H4 (cell line): ENCODE measurements around the gene EXOC4. TPM values are rescaled to one million over a fixed set of nuclear protein-coding genes. Genes with fewer than 3 reads are reported as not detected.

Experiments used
- DNase-seq: peaks from one replicate; pipeline ENCODE4 v3.0.0-alpha.2; 2015; ENCODE audit warnings: low spot score
- total RNA-seq: library from RNA; depleted of rRNA; stranded (reverse); fragments of >200 nt; shearing (Covaris generic); gene quantifications from 2 replicates; pipeline ENCODE4 v1.2.3, GENCODE V29; 2014

Gene EXOC4
- total RNA-seq, 1 experiment from 2014 or later: 54.3 TPM

GRCh38 chr7:133428326-133428725 is 175.4 kb downstream of the EXOC4 start:
- no peak for DNase-seq

GRCh38 chr7:133428876-133429275 is 176.0 kb downstream of the EXOC4 start:
- DNase-seq: no peak

GRCh38 chr7:133429371-133429770 is 176.5 kb downstream of the EXOC4 start:
- no peak for DNase-seq

DNA sequence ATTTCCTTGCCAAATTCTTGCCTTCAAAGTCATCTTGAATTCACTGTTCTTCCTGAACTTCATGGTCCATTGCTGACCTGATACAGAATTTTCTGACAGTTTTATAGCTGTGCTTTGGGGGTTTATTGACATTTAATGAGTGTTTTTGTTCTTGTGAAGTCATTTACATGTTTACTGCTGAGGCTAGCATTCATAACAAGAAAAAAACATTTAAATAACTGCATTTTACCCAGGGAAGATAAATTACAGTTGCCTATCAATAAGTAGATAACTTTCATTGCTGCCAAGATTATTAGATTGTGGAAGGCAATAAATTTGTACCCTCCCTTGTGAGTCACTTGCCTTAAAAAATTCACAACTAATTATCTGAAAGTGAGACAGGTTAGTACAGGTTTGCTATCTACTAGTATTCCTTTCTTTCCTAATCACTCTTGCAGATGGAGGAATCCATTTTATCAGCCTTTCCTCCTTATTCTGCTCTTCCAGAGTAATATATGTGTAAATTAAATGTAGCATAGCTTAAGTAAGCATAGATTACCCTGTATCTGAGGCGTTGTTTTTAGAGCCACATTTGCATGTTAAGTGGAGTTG is 178.4 kb downstream of the EXOC4 start:
- DNase-seq: no peak

GRCh38 chr7:133433165-133433812 is 180.4 kb downstream of the EXOC4 start:
- no peak for DNase-seq

DNA sequence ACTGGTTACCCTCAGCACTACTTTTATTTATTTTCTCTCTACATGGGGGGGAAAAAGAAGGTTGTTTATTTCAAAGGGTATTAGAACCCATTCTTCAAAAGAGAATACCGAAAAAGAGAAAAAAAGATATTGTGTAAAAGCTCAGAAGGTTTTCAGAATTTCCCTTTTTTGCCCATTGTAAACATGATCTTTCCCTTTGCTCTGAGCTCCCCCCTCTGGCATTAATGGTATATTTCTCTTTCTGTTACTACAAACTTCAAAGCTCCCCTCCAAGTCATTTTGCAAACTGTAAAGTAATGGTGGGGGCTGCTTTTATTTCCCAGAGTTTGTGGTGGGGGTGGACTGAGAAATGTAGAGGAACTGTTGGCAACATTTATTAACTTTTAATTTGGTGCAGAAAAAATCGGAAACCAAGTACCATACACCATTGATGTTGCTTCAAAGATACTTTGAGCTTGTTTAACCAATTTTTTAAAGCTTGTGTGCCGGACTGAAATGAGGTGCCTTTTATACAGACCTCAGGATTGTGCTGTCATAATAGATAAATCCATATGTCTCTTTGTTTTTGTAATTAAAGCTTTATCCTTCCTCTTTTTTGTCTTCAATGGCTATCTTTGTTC is 181.5 kb downstream of the EXOC4 start:
- peak; percentile 17 for DNase-seq

DNA sequence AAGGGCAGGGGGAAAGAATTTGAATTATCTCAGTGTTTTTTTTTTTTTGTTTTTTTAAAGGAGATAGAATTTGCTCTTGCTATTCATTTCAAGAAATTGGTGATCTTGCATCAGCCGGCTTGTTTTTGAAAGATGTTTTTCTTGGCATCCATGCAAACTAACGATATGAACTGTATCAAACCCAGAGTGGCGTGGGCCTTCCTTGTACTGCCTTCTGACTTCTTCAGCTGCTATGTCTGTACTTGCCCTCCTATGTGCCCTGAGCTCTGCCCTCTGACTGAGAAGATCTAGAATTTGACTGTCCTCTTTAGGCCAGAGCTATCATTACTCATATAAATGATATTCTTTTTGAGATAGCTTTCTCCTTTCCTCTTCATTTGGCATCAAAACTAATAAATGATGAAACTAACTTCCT is 183.1 kb downstream of the EXOC4 start:
- peak; percentile 8 for DNase-seq

DNA sequence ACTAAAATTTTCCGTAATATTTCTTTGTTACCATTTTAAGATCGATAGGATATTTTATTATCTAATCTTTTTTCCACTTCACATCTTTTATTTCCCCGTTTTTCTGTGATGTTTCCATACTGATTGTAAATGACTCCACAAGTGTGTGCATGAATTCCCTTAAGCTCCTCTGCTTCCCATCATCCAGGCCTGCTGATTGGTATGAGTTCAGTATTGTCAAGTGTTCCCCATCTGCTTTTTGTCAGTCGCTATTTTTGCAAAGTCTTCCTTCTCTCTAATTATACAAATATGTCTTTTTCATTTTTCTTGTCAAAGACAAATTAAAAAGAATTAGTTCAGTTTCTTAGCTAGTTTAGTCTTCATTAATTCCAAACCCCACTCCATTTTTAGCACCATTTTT is 184.7 kb downstream of the EXOC4 start:
- DNase-seq: no peak

DNA sequence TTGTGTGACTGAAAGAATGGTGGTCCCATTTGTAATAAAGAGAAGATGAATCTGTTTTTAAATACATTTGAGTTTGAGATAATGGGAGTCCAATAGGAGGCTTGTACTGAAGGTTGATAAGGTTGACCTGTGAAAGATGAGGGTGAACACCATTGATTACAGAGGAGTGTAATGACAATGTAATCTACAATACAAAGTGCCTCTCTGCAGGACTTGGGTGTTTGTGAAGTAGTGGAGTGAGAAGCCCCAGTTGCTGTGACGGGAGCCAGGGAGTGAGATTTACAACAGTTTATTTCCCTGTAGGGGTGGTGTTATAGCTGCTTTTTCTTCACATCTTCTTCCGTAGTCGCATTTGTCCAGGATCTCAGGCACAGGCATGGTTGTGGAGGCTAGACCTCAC is 189.9 kb downstream of the EXOC4 start:
- DNase-seq: no peak

- no peak for DNase-seq
These were observed 192.7 kb downstream of the EXOC4 start for GRCh38 chr7:133445617-133446016.

- DNase-seq: no peak
These were observed 195.1 kb downstream of the EXOC4 start for GRCh38 chr7:133448012-133448411.

GRCh38 chr7:133452577-133452976 is 199.7 kb downstream of the EXOC4 start:
- DNase-seq: no peak

DNA sequence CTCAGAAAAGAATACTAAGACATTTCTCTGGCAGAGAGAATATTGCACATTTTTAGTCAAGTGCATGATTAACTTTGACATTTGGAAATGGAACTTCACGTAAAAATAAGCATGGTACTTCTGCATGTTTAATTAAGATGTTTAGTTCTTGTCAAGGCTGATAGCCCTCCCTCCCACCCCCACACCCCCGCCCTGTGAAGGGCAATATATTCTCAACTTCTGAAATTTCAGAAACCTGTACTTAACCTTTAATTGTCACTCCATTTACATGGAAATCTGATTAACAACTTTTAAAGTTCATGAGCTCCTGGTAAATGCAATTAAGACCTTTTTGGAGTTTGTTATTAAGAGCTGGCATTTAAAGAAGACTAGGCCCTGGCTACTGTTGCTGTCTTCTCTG is 205.8 kb downstream of the EXOC4 start:
- no peak for DNase-seq

GRCh38 chr7:133461421-133461820 is 208.5 kb downstream of the EXOC4 start:
- DNase-seq: no peak

GRCh38 chr7:133475655-133476054 is 222.8 kb downstream of the EXOC4 start:
- DNase-seq: no peak

- no peak for DNase-seq
These were observed 224.9 kb downstream of the EXOC4 start for GRCh38 chr7:133477791-133478190.

DNA sequence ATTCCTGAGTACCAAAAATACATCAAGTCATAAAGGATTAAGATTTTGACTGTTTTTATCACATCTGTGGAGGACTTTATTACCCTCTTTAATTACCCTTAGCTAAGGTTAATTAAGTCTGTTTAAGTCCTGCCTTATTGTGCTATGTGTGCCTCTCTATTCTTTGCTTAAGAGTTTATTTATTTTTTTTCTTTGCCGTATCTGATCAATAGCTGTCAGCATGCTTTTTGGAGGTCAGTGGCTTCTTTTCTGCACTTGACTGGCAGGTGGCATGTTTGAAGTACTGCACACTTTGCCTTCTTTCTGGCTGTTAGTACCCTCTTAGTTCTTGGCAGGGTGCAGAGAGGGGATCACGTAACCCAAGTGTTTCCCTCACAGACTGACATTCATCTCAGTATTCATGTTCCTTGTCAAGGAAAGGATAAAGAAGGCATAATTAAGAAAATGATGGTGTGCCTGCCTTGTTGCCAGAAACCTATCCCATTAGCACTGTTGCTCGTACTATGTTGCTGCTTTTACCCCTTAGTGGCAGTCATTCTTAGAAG is 225.8 kb downstream of the EXOC4 start:
- no peak for DNase-seq

GRCh38 chr7:133479456-133480065 is 226.7 kb downstream of the EXOC4 start:
- no peak for DNase-seq

DNA sequence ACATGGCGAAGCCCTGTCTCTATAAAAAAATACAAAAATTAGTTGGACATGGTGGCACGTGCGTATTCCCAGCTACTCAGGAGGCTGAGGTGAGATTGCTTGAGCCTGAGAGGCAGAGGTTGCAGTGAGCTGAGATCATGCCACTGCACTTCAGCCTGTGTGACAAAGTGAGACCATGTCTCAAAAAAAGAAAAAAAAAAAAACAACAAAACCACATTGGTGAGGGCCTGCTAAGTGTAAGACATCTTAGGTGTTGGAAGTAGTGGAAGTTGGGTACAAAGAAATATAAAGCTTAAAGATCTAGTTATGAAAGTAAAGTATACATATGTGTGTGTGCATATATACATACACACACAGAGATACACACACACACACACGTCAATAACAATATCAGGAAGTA is 228.0 kb downstream of the EXOC4 start:
- no peak for DNase-seq

GRCh38 chr7:133481676-133482075 is 228.8 kb downstream of the EXOC4 start:
- DNase-seq: peak; percentile 57

GRCh38 chr7:133482599-133482998 is 229.7 kb downstream of the EXOC4 start:
- DNase-seq: no peak

DNA sequence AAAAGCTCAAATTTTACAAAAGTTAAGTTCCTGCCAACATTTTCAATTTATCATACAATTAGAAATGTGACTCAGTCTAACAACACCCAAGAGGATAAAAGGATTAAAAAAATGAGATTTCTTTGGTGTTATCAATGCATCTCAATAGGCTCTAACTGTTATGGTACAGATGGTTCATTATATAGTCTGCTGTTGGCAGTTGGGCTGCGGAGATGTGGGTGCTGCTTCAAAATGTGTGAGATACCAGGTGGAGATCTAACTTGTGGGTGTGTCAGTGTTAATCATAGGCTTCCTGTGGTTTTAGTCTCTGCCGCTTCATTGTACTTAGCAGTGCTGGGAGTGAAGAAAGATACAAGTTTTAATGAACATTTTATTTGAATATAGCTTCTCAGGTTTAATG is 231.2 kb downstream of the EXOC4 start:
- no peak for DNase-seq

GRCh38 chr7:133489906-133490305 is 237.0 kb downstream of the EXOC4 start:
- no peak for DNase-seq
